BLaER1 (cell line): ENCODE measurements around the gene TYW5.

Source experiments
- H3K27ac ChIP-seq: shearing (Covaris generic); formaldehyde crosslinking; 2 replicates; pipeline ENCODE4 v1.8.1; 2022
- H3K27me3 ChIP-seq: shearing (Covaris generic); formaldehyde crosslinking; 2 replicates; pipeline ENCODE4 v1.8.1; 2022
- H3K36me3 ChIP-seq: shearing (Covaris generic); formaldehyde crosslinking; 2 replicates; pipeline ENCODE4 v1.8.1; 2022
- H3K4me1 ChIP-seq: shearing (Covaris generic); formaldehyde crosslinking; 2 replicates; pipeline ENCODE4 v1.8.1; 2022
- H3K4me2 ChIP-seq: shearing (Covaris generic); formaldehyde crosslinking; 2 replicates; pipeline ENCODE4 v1.8.1; 2022
- H3K4me3 ChIP-seq: shearing (Covaris generic); formaldehyde crosslinking; 2 replicates; pipeline ENCODE4 v1.8.1; 2022
- H3K9ac ChIP-seq: shearing (Covaris generic); formaldehyde crosslinking; 2 replicates; pipeline ENCODE4 v1.8.1; 2022
- H3K9me3 ChIP-seq: shearing (Covaris generic); formaldehyde crosslinking; 2 replicates; pipeline ENCODE4 v1.8.1; 2022
- H4K20me1 ChIP-seq: shearing (Covaris generic); formaldehyde crosslinking; 2 replicates; pipeline ENCODE4 v1.8.1; 2022
- Cebpa-rat ChIP-seq: shearing (Covaris generic); IDR thresholded peaks from 2 replicates; pipeline ENCODE4 v1.8.1; 2022

Gene TYW5

DNA sequence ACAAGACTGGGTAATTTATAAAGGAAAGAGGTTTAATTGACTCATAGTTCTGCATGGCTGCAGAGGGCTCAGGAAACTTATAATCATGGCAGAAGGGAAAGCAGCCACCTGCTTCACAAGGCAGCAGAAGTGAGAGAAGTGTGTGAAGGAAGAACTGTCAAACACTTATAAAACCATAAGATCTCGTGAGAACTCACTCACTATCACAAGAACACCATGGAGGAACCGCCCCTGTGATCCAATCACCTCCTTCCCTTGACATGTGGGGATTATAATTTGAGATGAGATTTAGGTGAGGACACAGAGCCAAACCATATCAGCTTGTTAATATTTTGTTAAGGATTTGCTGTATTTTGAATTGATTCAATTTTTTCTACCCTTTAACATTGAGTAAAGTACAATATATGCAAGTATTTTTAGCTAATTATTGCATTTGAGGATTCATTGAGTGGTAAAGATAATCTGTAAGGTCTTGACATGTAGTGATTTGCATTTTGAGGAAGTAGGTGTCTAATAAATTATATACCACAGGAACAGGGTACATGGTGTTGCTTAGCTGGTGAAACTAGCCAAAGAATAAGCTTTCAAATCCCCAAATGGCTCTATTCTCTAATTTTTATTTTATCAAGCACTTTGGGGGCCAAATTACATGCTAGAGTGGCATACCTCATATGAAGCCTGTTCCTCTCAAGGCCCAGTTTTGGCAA is 48.1 kb downstream of the TYW5 start:
- Histone ChIP-seq H3K27ac (no peak overlapping the region), H3K27me3 (no peaks in the 10 kb centered on the region), H4K20me1 (peaks cover 5% of the 10 kb centered on the region), H3K4me2 (no peak overlapping the region), H3K4me3 (no peak overlapping the region), H3K36me3 (no peaks in the 10 kb centered on the region), H3K9ac (no peak overlapping the region), H3K4me1 (peaks cover 19% of the 10 kb centered on the region), H3K9me3 (no peaks in the 10 kb centered on the region)
- TF ChIP-seq Cebpa-rat: no peak

- Histone ChIP-seq H3K9me3 (no peaks in the 10 kb centered on the region), H3K27me3 (no peaks in the 10 kb centered on the region), H3K4me1 (peaks cover 8% of the 10 kb centered on the region; the same call in 1 of the 2 replicates), H3K4me2 (no peak overlapping the region), H3K27ac (no peak overlapping the region), H4K20me1 (no peaks in the 10 kb centered on the region), H3K9ac (no peak overlapping the region), H3K36me3 (no peaks in the 10 kb centered on the region), H3K4me3 (no peak overlapping the region)
- TF ChIP-seq Cebpa-rat: no peak
Measured at GRCh38 chr2:199903111-199903510, 52.2 kb downstream of the TYW5 start.

DNA sequence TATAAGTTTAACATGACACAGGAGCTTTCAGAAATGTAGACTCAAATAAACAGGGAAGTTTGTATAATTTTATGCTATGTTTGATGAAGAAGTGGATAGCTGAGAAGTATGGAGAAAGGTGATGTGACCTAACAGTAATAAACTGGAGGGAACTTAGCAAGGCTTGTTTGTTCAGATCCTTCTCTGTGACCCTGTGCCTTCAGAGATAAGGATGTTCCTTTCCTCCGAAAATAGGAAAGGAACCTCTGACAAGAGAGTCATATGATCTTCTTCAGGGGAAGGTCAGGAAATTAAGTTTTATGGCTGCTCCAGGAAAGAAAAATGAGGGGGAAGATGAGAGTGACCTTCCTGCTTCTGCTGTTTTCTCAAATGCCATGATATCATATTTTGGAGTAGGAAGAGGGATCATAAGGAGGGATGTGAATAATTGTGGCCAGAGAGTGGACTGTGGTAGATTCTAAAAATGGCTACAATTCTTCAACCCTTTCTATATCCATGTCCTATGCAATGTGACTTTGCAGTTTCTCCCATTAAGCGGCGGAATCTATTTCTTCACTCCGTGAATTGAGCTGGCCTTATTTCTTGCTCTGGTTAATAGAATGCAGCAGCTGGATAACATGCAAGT is 52.7 kb downstream of the TYW5 start:
- no peaks in the 10 kb centered on the region for H3K36me3 ChIP-seq
- H3K4me3 ChIP-seq: no peak overlapping the region
- peaks cover 8% of the 10 kb centered on the region; the same call in 1 of the 2 replicates for H3K4me1 ChIP-seq
- TF ChIP-seq Cebpa-rat: no peak
- H3K27ac ChIP-seq: no peak overlapping the region
- H3K9ac ChIP-seq: no peak overlapping the region
- H3K4me2 ChIP-seq: no peak overlapping the region
- no peaks in the 10 kb centered on the region for H3K9me3 ChIP-seq
- H3K27me3 ChIP-seq: no peaks in the 10 kb centered on the region
- no peaks in the 10 kb centered on the region for H4K20me1 ChIP-seq

- peaks cover 2% of the 10 kb centered on the region; the same call in 1 of the 2 replicates for H3K4me1 ChIP-seq
- H3K9me3 ChIP-seq: no peaks in the 10 kb centered on the region
- H3K9ac ChIP-seq: no peak overlapping the region
- H3K36me3 ChIP-seq: no peaks in the 10 kb centered on the region
- H3K27ac ChIP-seq: no peak overlapping the region
- no peaks in the 10 kb centered on the region for H4K20me1 ChIP-seq
- H3K4me2 ChIP-seq: no peak overlapping the region
- H3K4me3 ChIP-seq: no peak overlapping the region
- H3K27me3 ChIP-seq: no peaks in the 10 kb centered on the region
- TF ChIP-seq Cebpa-rat: no peak
Measured at GRCh38 chr2:199901942-199902341, 53.3 kb downstream of the TYW5 start.

- no peak overlapping the region for H3K4me2 ChIP-seq
- H3K4me1 ChIP-seq: no peaks in the 10 kb centered on the region
- H3K4me3 ChIP-seq: no peak overlapping the region
- H4K20me1 ChIP-seq: no peaks in the 10 kb centered on the region
- H3K27ac ChIP-seq: no peak overlapping the region
- no peaks in the 10 kb centered on the region for H3K36me3 ChIP-seq
- H3K9me3 ChIP-seq: peaks cover 4% of the 10 kb centered on the region; the same call in 1 of the 2 replicates
- H3K9ac ChIP-seq: no peak overlapping the region
- no peak for TF ChIP-seq Cebpa-rat
- H3K27me3 ChIP-seq: no peaks in the 10 kb centered on the region
Measured at GRCh38 chr2:199896617-199897016, 58.7 kb downstream of the TYW5 start.

GRCh38 chr2:199895406-199895805 is 59.9 kb downstream of the TYW5 start:
- Histone ChIP-seq H3K36me3 (no peaks in the 10 kb centered on the region), H3K4me2 (no peak overlapping the region), H3K27me3 (no peaks in the 10 kb centered on the region), H4K20me1 (no peaks in the 10 kb centered on the region), H3K27ac (no peak overlapping the region), H3K4me1 (no peaks in the 10 kb centered on the region), H3K4me3 (no peak overlapping the region), H3K9ac (no peak overlapping the region), H3K9me3 (peaks cover 4% of the 10 kb centered on the region; the same call in 1 of the 2 replicates)
- TF ChIP-seq Cebpa-rat: no peak

DNA sequence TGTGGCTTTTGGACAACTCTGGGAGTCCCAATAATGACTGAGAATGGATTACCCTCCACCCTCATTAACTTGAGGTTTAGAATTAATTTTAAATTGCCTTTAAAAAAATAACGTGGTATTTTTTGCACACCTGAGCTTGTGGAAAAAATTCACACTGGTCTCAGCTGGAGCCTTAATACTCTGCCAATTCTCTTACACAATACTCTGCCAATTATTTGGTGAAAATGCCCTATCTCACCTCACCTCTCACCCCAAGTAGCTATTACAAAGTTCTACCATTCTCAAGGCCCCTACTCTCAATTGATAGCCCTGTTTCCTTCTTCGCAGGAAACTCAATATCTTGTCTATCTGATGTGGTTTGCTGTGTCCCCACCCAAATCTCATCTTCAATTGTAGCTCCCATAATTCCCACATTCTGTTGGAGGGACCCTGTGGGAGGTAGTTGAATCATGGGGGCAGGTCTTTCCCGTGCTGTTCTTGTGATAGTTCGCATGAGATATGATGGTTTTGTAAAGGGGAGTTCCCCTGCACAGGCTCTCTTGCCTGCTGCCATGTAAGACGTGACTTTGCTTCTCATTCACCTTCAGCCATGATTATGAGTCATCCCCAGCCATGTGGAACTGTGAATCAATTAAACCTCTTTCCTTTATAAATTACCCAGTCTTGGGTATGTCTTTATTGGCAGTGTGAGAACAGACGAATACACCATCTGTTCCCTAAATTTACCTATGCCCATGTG is 71.6 kb downstream of the TYW5 start:
- Histone ChIP-seq H3K4me1 (no peaks in the 10 kb centered on the region), H4K20me1 (no peaks in the 10 kb centered on the region), H3K9me3 (no peaks in the 10 kb centered on the region), H3K27me3 (no peaks in the 10 kb centered on the region), H3K4me2 (no peak overlapping the region), H3K27ac (no peak overlapping the region), H3K4me3 (no peak overlapping the region), H3K9ac (no peak overlapping the region), H3K36me3 (peaks cover 7% of the 10 kb centered on the region; the same call in 1 of the 2 replicates)
- TF ChIP-seq Cebpa-rat: no peak

DNA sequence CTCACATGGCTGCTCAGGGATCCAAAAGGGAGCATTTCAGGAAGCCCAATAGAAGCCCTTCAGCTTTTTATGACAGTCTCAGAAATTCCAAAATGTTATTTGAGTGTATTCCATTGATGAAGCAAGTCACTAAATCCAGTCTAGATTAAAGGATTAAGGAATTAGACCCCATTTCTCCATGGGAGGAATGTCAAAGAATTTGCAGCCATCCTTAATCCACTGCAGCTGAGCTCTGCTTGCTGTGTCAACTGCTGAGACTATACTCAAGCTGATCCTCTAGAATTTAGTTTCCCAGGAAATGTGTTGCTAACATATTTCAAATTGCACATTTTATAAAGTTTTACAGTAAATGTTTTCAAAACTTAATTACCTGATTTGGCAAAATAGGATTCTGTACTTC is 72.6 kb downstream of the TYW5 start:
- no peaks in the 10 kb centered on the region for H3K9me3 ChIP-seq
- H3K36me3 ChIP-seq: peaks cover 13% of the 10 kb centered on the region; the same call in 1 of the 2 replicates
- no peak overlapping the region for H3K4me2 ChIP-seq
- no peak overlapping the region for H3K9ac ChIP-seq
- H3K27ac ChIP-seq: no peak overlapping the region
- H3K27me3 ChIP-seq: no peaks in the 10 kb centered on the region
- no peak overlapping the region for H3K4me3 ChIP-seq
- no peaks in the 10 kb centered on the region for H3K4me1 ChIP-seq
- no peak for TF ChIP-seq Cebpa-rat
- H4K20me1 ChIP-seq: no peaks in the 10 kb centered on the region
